Measurements from ENCODE around the gene ATG16L2.

Gene ATG16L2

DNA sequence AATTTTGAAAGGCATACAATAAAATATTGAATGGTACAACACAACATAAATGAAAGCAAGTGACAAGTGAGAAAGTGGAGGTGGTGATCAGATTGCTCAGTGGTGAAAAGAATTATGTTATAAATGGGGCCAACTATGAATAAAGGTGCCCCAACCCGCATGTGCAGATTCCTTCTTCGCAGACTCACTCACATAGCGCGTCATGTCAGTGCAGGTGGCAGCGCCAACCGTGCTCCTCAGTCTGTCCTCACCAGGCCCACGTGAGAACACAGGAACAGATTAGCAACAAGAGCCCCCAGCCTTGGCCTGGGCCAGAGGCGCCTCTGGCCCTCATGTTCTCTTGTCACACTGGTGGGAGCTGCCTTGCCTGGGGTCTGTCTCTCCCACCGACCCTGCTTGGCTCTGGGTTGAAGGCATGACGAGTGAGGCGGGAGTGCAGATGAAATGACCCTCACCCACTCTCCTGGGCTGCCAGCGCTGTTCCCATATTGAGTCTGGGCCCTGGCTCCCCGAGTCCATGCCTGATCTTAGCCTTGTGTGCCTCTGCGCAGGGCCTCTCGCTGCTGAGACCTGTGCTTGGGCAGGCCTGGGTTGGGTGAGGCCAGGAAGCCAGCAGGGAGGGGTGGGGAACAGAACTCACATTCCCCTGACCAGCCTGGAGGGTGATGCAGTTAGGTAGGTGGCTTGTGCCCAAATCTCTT is 6.4 kb downstream of the ATG16L2 start:
- Histone ChIP-seq H3K4me3 (ENCODE audit: low read depth, low read length, poor library complexity, severe bottlenecking) (no peak overlapping the region), H2AFZ (ENCODE audit: low read length) (no peak overlapping the region), H3F3A (ENCODE audit: insufficient read depth, low read length) (no peaks in the 10 kb centered on the region), H3K9me3 (ENCODE audit: low read length) (no peaks in the 10 kb centered on the region), H3K9ac (ENCODE audit: low read length) (no peak overlapping the region; the same call in 1 of the 2 replicates), H3K27me3 (ENCODE audit: insufficient read depth, low read length) (no peaks in the 10 kb centered on the region), H4K20me1 (ENCODE audit: insufficient read depth, low read length) (no peaks in the 10 kb centered on the region), H3K9me2 (ENCODE audit: low read depth, low read length) (no peaks in the 10 kb centered on the region), H3K36me3 (ENCODE audit: insufficient read depth, low read length) (peaks cover 39% of the 10 kb centered on the region; the same call in 1 of the 2 replicates), H3K4me1 (ENCODE audit: insufficient read depth, low read length, severe bottlenecking) (peaks cover 42% of the 10 kb centered on the region), H3K79me2 (ENCODE audit: insufficient read depth, low read length) (no peaks in the 10 kb centered on the region), H3K4me2 (ENCODE audit: low read length) (peak overlapping the region; percentile 87; the same call in 1 of the 2 replicates), H3K27ac (ENCODE audit: low read depth, low read length, poor library complexity, severe bottlenecking) (peak overlapping the region; percentile 76)
- TF ChIP-seq EZH2 (IDR thresholded peaks at IDR 0.05; ENCODE audit: borderline replicate concordance, low read length) = no peak
- TF ChIP-seq, protein P1, sequence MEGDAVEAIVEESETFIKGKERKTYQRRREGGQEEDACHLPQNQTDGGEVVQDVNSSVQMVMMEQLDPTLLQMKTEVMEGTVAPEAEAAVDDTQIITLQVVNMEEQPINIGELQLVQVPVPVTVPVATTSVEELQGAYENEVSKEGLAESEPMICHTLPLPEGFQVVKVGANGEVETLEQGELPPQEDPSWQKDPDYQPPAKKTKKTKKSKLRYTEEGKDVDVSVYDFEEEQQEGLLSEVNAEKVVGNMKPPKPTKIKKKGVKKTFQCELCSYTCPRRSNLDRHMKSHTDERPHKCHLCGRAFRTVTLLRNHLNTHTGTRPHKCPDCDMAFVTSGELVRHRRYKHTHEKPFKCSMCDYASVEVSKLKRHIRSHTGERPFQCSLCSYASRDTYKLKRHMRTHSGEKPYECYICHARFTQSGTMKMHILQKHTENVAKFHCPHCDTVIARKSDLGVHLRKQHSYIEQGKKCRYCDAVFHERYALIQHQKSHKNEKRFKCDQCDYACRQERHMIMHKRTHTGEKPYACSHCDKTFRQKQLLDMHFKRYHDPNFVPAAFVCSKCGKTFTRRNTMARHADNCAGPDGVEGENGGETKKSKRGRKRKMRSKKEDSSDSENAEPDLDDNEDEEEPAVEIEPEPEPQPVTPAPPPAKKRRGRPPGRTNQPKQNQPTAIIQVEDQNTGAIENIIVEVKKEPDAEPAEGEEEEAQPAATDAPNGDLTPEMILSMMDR (IDR thresholded peaks at IDR 0.05; ENCODE audit: low read length) = no peak

DNA sequence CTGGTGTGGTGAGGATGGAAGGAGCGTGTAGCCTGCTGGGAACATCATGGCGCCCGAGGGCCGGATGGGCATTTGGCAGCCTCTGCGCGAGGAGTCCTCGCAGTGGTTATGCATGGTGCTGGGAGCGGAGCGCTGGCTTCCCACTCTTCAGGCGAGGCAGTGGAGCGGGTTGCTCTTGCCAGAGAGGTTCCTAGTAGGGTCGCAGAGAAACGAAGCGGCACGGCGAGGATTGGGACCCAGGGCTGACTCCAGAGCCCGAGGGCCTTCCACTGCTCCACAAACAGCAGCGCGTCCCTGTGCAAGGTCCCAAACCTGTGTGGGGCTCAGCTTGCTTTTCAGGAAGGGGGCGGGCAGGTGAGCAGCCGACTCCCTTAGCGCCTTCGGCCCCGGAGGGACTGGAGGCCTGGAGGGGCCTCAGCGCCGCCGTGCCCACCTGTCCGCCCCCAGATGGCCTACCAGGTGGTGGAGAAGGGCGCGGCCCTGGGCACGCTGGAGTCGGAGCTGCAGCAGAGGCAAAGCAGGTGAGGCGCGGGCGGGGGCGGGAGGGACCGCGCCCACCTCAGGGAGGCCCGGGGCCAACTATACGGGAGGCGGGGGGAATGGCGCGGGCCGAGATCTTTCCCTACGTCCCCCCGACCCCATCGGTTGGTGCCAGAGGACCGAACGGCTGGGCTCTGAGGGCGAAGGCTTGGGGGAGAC is 7.2 kb downstream of the ATG16L2 start:
- Histone ChIP-seq H3K79me2 (ENCODE audit: insufficient read depth, low read length) (no peaks in the 10 kb centered on the region), H3K4me3 (ENCODE audit: low read depth, low read length, poor library complexity, severe bottlenecking) (peak overlapping the region; percentile 62), H3K4me1 (ENCODE audit: insufficient read depth, low read length, severe bottlenecking) (peaks cover 34% of the 10 kb centered on the region), H3K9me2 (ENCODE audit: low read depth, low read length) (no peaks in the 10 kb centered on the region), H3K27ac (ENCODE audit: low read depth, low read length, poor library complexity, severe bottlenecking) (peak overlapping the region; percentile 76), H3K9me3 (ENCODE audit: low read length) (no peaks in the 10 kb centered on the region), H3K36me3 (ENCODE audit: insufficient read depth, low read length) (peaks cover 39% of the 10 kb centered on the region; the same call in 1 of the 2 replicates), H2AFZ (ENCODE audit: low read length) (no peak overlapping the region), H3K4me2 (ENCODE audit: low read length) (peak overlapping the region; percentile 87), H3K9ac (ENCODE audit: low read length) (peak overlapping the region; percentile 81), H4K20me1 (ENCODE audit: insufficient read depth, low read length) (no peaks in the 10 kb centered on the region), H3K27me3 (ENCODE audit: insufficient read depth, low read length) (no peaks in the 10 kb centered on the region), H3F3A (ENCODE audit: insufficient read depth, low read length) (no peaks in the 10 kb centered on the region)
- TF ChIP-seq, protein P1 (IDR thresholded peaks at IDR 0.05; ENCODE audit: low read length) = no peak
- TF ChIP-seq EZH2 (IDR thresholded peaks at IDR 0.05; ENCODE audit: borderline replicate concordance, low read length) = no peak

DNA sequence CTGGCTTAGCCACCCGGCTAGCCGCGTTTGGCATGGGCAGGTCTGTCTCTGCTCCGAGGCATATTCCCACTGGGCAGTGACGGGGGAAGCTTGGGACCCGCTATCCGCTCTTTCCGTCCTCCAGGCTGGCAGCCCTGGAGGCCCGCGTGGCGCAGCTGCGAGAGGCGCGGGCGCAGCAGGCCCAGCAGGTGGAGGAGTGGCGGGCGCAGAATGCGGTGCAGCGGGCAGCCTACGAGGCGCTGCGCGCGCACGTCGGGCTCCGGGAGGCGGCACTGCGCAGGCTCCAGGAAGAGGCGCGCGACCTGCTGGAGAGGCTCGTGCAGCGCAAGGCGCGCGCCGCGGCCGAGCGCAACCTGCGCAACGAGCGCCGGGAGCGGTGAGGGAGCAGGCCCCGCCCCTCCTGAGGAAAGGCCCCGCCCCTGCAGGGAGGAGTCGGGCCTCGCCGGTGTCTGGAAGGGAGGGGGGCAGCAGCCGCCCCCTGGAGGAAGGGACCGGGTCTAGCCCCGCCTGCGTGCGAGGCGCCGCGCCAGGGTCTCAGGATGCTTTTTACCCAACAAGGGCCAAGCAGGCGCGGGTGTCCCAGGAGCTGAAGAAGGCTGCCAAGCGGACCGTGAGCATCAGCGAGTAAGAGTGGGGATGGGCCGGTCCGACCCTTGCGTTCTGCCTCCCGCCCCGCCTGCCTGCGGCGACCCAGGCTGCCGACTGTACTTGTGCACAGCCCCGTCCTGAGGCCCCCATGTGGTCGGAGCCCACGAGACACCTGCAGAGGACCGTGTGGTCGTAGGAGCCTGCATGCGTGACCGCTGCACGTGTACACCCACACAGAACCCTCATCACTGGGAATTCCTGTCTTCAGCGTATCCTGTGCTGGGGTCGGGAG is 7.9 kb downstream of the ATG16L2 start:
- Histone ChIP-seq H3K27ac (ENCODE audit: low read depth, low read length, poor library complexity, severe bottlenecking) (peak overlapping the region; percentile 76), H3K9me2 (ENCODE audit: low read depth, low read length) (no peaks in the 10 kb centered on the region), H3K9me3 (ENCODE audit: low read length) (no peaks in the 10 kb centered on the region), H3K27me3 (ENCODE audit: insufficient read depth, low read length) (no peaks in the 10 kb centered on the region), H3F3A (ENCODE audit: insufficient read depth, low read length) (no peaks in the 10 kb centered on the region), H4K20me1 (ENCODE audit: insufficient read depth, low read length) (no peaks in the 10 kb centered on the region), H3K4me2 (ENCODE audit: low read length) (peak overlapping the region; percentile 87), H3K9ac (ENCODE audit: low read length) (peak overlapping the region; percentile 81), H3K36me3 (ENCODE audit: insufficient read depth, low read length) (peaks cover 39% of the 10 kb centered on the region; the same call in 1 of the 2 replicates), H2AFZ (ENCODE audit: low read length) (no peak overlapping the region), H3K4me1 (ENCODE audit: insufficient read depth, low read length, severe bottlenecking) (peaks cover 31% of the 10 kb centered on the region), H3K79me2 (ENCODE audit: insufficient read depth, low read length) (no peaks in the 10 kb centered on the region), H3K4me3 (ENCODE audit: low read depth, low read length, poor library complexity, severe bottlenecking) (peak overlapping the region; percentile 62)
- TF ChIP-seq EZH2 (IDR thresholded peaks at IDR 0.05; ENCODE audit: borderline replicate concordance, low read length) = no peak
- TF ChIP-seq, protein P1 (IDR thresholded peaks at IDR 0.05; ENCODE audit: low read length) = peak; percentile 52; the same call in 1 of the 2 replicates

All from OCI-LY1 (cell line).